NCI-H2196 treated with DMSO at 0.1 percent for 48 hours (cell line): ENCODE measurements around the gene ADAMTS8.

Experiments used
- DNase-seq: peaks from one replicate; lab custom pipeline; 2025; ENCODE audit not compliant: unreplicated experiment; lab: John Stamatoyannopoulos, UW

Gene ADAMTS8, protein sequence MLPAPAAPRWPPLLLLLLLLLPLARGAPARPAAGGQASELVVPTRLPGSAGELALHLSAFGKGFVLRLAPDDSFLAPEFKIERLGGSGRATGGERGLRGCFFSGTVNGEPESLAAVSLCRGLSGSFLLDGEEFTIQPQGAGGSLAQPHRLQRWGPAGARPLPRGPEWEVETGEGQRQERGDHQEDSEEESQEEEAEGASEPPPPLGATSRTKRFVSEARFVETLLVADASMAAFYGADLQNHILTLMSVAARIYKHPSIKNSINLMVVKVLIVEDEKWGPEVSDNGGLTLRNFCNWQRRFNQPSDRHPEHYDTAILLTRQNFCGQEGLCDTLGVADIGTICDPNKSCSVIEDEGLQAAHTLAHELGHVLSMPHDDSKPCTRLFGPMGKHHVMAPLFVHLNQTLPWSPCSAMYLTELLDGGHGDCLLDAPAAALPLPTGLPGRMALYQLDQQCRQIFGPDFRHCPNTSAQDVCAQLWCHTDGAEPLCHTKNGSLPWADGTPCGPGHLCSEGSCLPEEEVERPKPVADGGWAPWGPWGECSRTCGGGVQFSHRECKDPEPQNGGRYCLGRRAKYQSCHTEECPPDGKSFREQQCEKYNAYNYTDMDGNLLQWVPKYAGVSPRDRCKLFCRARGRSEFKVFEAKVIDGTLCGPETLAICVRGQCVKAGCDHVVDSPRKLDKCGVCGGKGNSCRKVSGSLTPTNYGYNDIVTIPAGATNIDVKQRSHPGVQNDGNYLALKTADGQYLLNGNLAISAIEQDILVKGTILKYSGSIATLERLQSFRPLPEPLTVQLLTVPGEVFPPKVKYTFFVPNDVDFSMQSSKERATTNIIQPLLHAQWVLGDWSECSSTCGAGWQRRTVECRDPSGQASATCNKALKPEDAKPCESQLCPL

DNA sequence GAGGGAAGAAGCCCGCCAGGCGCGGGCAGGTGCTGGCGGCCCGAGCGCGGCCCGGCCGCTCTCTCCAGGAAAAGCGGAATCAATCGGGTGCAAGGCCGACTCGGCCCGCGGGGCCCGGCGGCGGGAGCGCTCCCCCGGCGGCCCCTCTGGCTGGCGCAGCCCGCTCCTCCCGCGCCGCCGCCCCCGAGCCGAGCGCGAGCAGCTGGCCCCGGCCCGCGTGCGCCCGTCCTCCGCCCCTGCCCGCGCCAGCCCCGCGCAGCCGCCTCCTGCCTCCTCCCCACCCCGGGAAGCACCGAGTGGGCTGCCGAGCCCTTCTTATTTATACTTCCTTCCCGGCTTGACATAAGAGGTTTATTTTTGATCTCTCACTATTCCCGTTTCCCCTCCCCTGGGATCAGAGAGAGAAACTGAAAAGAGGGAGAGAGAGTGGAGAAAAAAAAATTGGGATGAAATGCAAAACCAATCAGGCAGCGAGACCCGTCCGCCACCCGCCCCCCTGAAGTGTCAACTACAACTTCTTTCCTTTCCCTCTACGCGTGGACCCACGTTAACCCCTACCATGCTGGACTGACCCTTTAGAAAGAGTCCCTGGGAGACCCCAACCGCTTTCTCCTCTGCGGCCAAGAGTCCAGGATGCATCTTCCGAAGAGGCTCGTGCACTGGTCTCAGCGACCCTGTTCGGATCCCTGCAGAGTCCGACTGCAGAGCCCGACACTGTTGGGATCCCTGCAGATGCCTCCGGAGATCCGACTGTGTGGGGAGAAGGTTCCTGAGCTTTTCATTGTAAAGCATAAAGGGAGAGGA is at the start of gene ADAMTS8:
Gene ADAMTS8, minus strand, starts transcription at position 294 of the 804 bp plus-strand sequence. CDS start 323 bp downstream, outside the sequence.
- no peak for DNase-seq

DNA sequence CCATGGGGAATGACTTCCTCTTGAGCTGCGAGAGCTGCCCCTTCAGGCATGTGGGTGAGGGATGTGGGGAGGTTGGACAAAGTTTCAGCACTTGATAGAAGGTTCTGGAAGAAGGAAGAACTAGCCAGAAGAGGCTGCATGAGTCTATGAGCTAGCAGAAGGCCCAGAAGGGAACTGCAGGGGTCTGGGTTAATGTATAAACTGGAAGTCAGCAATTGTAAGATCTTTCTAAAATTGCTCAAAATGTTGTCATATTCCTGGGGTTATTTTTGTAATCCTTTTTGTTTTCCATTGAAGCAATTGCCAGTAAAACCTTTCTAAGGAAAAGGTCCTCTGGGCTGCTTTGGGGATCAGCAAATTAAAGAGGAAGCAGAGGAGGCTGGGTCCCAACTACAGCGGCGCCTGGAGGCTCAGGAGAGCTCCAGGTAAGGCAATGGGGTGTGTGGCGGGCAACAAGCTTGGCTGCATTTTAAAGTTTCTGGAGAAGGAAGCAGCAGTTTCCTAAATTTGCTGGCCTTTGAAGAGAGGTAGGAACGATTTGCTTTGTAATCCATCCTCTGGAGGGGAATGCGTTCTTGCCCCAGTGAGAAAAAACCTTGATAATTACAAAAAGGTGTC is 49.3 kb upstream of the ADAMTS8 start:
- no peak for DNase-seq

DNA sequence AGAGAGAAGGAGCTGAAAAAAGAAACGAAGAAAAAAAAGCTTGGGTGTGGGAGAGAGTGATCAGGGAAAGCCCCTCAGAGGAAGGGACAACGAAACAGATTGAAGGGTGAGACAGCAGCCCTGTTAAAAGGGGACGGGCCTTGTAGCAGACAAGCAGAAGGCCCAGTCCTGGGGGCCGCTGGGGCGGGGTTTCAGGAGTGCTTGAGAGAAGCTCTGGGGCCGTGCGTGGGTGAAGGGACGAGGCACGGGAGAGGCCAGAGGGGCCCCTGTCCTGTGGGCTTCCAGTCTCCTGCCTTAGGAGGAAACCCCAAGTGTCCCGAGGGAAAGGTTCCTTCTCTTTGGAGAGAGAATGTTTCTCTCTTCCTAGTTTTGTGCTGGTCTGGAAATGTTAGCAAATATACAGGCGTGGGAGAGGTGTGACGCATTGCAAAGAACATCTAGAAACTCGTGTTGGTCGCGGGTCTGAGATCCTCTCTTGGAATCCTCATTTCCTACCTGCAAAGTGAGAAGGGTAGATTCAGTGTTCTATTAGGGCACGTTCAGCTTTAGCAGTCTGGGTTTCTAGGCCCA is 48.6 kb upstream of the ADAMTS8 start:
- DNase-seq, result no peak

DNA sequence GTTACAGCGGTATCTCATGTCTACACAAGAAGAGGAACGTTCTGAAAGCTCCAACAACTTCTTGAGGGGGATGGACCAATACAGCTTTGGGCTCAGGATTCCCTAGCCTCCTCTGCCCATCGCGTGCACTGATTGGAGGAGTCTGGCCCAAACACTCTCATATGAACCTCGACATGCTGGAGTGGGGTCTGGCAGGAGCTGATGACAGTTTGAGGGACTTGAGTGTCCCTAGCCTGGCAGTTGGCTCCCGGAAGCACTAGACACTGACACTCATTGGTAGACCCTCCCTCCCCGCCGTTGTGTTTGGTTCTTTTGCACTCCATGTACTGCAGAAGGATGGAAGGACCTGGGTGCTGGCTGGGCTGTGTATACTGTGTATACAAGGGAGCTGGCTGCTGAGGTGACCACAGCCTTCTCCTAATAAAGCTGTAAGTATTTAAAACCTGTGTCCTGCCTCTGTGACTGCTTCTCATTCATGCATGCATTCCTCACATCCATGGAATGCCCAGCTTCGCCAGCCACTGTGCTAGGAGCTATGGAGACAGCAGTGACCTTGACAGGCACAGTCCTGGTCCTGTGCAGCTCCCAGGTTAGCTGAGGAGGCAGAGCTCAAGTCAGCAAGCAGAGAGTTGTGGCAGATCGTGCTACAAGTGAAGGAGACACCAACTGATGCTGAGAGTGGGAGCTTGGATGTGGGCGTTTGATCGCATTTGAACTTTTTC is 48.0 kb upstream of the ADAMTS8 start:
- no peak for DNase-seq

DNA sequence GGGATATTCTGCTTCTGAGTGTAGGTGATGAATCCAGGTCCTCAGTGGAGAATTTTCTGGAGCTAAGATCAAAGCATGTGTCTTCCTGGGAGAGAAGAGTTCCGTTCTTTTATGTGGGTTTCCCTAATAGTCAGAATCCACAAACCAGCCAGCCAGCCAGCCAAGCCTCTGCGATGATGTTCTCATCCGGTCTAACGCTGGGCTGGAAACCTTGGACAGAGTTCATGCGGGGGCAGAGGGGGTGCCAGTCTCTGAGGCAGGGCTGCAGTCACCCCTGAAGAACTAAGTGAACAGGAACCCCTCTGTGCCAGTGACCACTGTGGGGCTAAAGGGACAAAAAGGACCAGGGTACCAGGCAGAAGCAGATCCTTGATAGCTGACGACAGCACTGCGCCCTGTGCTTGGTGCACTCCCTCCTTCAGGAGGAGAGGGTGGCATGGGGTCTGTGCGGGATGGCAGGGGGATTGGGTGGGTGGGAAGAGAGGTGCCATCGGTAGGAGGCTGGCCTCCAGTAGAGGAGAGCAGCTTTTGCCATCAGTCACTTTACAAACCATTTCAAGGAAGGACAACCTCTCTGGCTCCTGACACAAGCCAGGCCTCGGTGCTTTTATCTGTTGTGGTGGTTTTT is 47.1 kb upstream of the ADAMTS8 start:
- DNase-seq, result no peak

DNA sequence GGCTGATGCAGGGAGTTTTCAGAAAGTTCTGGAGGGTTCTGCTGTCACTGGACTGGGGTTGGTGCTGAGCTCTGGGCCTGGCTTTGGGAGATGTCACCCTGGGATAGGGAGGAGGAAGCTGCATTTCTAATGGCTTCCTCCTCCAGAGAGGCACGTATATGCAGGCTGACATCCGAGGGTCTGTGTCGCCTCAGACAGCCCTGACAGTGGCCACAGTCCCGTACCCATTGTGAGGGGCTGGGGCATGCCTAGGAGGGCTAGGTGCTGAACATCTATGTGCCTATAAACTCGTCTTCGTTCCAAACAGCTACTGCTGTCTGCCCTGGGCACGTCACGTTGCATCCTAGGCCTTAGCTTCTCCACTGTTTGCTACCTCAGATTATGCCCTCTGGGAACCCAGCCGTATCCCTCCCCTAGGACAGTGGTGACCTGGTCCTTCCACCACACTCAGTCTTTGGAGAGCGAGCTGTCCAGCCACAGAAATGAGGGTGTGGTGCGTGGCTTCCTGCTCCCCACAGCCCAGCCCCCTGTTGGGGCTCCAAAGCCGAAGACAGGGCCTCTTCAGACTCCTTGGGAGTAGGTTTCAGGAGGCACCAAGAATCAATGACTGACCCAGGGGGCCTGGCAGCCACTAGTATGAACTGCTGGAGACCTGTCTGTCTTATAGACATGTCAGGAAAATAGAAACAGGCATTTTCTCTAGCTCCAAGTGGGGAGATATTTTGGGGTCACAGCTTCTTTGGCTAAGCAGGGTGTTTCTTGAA is 46.4 kb upstream of the ADAMTS8 start:
- DNase-seq, result no peak

DNA sequence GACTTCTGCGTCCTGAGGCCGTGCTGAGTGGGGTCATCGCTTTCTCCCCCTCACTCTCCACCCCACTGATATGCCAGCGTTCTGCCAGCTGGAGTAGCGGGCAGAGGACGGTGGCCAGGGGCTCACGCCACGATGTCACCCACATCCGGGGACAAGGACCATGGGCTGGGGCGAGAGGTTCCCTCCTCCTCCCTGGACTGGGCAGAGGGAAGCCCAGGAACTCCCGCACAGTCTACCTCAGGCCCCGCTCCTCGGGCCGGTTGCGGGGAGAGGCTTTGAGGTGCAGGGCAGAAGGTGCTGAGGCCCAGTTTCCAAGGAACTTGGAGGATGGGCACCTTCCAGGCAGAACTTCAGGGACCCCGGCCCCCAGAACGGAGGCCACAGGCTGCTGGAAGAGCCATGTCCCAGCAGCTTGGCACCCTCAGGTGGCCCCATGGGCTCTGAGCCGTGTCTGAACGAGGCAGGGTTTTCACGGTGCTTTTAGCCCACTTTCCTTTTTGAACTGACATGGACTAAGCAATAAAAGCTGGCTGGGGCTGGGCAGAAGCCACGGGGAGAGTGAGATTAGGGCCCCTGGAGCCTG is 45.5 kb upstream of the ADAMTS8 start:
- DNase-seq, result no peak

DNA sequence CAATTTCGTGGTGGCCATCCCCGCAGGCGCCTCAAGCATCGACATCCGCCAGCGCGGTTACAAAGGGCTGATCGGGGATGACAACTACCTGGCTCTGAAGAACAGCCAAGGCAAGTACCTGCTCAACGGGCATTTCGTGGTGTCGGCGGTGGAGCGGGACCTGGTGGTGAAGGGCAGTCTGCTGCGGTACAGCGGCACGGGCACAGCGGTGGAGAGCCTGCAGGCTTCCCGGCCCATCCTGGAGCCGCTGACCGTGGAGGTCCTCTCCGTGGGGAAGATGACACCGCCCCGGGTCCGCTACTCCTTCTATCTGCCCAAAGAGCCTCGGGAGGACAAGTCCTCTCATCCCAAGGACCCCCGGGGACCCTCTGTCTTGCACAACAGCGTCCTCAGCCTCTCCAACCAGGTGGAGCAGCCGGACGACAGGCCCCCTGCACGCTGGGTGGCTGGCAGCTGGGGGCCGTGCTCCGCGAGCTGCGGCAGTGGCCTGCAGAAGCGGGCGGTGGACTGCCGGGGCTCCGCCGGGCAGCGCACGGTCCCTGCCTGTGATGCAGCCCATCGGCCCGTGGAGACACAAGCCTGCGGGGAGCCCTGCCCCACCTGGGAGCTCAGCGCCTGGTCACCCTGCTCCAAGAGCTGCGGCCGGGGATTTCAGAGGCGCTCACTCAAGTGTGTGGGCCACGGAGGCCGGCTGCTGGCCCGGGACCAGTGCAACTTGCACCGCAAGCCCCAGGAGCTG is 44.8 kb upstream of the ADAMTS8 start:
- DNase-seq, result no peak

DNA sequence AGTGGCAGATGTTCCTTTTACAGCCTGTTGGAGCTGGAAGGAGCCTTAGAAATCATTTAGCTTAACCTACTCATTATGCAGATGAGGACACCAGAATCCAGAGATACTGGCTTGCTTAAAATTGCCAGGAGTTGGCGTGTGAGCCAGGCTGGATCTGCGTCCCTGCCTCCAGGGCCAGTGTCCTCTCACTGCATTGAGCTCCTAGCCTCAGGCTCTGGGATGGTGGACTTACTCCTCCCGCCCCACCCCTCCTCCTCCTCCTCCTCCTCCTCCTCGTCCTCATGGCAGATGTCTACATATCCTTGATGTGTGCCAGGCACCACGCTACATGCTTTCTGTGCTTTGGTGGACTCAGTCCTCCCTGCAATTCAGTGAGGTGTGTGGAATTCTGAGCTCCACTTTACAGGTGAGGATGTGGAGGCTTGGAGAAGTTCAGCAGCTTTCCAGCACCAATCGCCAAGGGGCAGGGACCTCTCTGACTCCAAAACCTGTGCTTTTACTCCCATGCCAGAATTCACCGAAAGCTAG is 44.1 kb upstream of the ADAMTS8 start:
- no peak for DNase-seq

DNA sequence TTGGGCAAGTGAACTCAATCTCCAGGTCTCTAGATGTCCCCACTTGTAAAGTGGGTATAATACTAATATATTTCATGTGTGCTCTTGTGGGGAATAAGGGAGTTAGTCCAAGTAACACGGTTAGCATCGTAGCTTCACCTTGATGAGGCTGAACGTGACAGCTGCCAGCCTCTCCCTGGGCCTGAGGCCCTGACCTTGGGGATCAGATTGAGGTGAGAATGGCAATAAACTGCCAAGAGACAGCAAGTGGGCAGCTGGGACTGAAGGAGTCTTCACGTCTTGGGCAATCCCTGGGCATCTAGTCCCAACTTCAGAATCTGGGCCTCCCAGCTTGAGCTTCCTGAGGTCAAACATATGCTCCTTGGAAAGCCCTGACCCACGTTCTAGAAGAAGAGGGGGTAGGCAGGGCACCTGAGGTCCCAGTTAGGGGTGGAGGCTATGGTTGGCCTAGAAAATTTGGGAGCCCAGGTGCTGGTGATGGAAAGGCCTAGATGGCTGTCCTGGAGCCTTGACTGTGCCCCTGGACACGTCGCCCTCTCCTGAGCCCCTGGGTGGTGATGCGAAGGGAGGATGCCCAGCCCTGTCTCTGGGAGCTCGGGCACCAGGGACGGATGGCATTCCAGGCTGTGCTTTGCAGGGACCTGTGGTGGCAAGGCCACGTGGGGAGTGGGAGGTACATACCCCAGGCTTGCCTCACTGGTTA is 43.5 kb upstream of the ADAMTS8 start:
- no peak for DNase-seq

DNA sequence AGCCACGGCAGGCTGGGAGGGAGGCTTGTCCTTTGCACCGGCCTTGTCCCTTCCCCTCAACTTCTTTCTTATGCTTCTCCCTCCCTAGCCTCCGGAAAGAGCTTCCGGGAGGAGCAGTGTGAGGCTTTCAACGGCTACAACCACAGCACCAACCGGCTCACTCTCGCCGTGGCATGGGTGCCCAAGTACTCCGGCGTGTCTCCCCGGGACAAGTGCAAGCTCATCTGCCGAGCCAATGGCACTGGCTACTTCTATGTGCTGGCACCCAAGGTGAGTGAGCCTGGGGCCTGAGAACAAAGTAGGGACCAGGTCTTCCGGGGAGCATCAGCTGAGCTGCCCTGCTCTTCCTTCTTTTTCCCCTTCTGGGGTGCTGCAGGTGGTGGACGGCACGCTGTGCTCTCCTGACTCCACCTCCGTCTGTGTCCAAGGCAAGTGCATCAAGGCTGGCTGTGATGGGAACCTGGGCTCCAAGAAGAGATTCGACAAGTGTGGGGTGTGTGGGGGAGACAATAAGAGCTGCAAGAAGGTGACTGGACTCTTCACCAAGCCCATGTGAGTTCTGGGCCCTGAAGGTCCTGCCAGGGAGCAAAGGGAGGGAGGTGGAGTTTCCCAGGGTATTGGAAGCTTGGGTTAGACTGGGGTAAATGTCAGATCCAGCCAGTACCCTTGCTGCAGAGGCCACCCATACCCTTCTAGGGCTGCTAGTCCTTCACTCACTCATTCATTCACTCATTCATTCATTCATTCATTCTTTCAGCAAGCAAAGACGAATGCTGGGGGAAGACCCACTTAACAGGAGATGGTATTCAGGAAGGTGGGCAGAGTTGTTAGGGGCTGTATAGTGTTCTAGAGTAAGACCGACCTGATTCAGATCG is 42.7 kb upstream of the ADAMTS8 start:
- no peak for DNase-seq

DNA sequence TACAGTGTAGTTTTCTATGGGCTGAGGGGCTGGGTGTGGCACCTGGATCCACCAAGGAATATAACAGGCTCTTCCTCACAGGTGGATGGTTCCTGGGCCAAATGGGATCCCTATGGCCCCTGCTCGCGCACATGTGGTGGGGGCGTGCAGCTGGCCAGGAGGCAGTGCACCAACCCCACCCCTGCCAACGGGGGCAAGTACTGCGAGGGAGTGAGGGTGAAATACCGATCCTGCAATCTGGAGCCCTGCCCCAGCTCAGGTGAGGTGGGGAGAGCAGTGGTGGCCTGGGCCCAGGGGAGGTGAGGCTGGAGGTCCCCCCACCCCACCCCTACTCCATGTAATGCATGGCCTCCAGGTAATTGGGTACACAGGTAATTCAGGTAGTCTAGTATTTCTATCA is 40.8 kb upstream of the ADAMTS8 start:
- no peak for DNase-seq

DNA sequence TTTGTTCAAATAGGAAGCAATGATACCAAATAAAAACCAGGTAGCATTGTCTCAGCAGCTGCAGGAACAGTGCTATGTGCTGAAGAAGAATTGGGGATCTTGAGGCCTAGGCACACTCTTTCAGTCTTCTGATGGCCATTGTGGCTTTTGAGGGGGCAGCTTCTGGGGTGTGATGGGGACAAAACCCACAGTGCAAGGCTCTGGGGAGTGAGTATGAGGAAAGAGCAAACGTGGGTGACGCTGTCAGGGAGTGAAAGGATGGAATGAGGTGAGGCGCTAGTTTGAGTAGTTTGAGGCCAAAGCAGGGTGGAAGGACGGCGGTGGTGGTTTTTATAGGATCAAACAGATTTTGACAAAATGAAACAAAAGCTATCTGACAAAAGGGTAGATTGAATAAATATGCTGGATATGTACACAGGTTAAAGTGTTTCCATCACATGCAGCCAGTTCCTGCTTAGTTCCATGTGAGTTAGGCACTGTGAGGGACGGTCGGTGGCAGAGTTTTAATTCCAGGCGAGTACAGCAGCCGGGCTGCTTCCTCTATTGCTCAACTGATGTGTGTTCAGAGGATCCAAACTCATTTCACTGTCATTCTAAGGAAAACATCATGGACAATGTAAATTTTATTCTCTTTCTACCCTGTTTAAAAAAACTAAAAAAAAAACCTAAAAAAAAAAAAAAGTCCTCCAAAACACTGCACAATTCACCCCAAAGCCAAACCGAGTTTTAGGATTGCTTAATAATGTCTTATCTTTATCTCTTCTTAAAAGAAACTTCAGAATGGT is 38.9 kb upstream of the ADAMTS8 start:
- DNase-seq, result no peak

DNA sequence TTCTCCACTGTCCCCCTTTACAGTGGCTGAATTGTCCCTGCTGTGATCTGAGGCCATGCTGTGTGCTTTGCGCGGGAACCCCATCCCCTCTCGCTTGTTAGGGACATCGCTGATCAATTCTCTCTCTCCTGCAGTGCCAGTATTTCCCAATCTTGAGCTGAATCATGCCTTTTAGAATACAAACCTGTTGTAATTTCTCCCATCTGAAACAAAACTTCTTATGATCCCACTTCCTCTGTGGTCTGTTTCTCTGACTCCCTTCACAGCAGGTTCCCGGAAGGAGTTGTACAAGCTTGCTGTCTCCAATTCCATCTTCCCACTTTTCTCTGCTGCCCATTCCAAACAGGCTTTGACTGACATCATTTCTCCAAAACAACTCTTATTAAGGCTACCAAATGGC is 36.9 kb upstream of the ADAMTS8 start:
- no peak for DNase-seq

DNA sequence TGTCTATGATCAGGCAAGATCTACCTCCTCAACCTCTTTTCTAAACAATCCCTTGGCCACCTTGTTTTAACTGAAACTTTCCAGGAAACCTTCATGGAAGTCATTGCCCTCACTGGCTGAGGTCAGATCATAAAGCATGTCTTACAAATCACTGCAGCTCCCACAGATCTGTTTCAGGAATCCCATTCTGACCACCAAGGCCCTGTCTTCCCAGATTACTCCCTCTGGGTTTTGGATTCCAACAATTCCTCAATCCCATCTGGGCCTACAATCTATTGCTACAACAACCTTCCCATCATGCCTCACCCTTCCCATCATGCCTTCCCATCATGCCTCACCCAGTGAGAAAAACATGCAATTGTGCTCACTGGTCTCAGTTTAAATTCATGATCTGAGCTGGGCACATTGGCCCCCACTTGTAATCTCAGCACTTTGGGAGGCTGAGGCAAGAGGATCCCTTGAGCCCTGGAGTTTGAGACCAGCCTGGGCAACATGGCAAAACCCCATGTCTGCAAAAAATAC is 35.9 kb upstream of the ADAMTS8 start:
- DNase-seq, result no peak
